ENCODE measurements around the gene PRSS57.
"Not testable (repeated sequence)": the region's sequence is repeated elsewhere in the genome, so short reads cannot be mapped to it uniquely, and the experiment has no call there.

PRSS57 gene

DNA sequence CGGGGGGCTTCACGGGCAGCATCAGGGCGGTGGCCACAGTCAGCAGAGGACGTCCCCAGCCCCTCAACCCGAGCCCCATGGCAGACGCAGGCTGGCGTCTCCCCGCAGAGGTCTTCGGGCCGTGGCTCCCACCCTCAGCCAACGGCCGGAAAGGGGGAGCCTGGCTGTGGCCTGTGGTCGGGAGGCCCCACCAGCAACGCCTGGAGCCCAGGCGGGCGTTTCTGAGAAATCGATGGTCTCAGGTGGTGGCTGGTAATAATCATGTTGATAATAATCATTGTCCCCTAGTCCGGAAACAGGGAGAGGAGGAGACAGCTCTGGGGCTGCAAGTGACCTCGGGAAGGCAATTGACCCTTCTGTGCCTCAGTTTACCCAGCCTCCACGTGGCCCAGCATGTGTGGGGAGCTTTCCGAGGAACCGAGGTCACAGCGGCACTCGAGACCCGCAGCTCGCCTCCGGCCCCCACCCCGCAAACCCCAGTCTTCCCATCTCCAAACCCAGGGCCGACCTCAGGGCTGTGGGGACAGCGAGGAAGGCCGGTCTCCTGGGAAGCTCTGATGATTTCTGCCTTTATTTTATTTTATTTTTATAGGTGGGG lies at the start of gene PRSS57:
Gene PRSS57 (minus strand): TSS at position 101 of the 598 bp plus-strand sequence. CDS start 22 bp downstream, at position 79.
- no peak for DNase-seq (ENCODE audit: low read depth)

DNA sequence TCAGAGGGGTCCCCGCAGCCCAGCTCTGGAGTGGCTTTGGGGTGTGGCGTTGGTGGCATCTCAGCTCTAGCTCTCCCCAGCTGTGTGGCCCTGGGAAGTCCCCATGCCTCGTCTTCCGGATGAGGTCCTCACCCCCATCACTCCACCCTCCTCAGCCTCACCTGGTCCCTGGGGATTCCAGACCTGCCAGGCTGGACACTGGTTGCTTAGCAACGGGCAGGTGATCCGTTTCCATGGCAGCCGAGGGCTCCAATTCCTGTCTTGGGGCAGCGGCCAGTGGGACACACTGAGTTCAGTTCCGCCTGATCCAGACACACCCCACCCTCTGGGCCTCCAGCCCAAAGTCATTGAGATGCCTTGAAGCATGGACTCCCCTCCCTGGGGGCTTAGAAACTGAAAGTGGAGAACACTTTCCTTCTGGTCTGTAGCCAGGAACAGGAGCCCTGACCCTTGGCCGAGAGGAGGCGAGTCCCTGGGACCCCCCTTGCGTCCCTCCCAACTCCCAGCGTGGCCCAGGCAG lies 48.0 kb upstream of the PRSS57 start:
- no peak for DNase-seq (ENCODE audit: low read depth)

DNA sequence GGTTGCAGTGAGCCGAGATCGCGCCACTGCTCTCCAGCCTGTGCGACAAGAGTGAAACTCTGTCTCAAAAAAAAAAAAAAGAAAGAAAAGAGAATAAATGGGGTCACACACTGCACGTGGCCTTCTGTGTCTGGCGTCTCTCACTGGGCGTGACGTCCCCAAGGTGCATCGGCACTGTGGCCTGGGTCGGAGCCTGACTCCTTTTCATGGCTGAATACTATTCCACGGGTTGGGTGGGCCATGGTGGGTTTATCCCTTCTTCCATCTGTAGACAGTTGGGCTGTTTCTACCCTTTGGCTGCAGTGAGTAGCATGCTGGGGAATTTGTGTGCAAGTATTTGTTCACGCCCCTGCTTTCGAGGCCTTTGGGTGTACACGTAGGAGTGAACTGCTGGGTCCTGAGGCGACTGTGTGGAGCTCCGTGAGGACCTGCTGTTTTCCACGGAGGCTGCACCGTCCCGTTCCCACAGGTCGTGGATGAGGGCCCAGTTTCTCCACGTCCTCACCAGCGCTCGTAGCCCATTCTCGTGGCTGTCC lies 47.4 kb upstream of the PRSS57 start:
- no peak for DNase-seq (ENCODE audit: low read depth)

DNA sequence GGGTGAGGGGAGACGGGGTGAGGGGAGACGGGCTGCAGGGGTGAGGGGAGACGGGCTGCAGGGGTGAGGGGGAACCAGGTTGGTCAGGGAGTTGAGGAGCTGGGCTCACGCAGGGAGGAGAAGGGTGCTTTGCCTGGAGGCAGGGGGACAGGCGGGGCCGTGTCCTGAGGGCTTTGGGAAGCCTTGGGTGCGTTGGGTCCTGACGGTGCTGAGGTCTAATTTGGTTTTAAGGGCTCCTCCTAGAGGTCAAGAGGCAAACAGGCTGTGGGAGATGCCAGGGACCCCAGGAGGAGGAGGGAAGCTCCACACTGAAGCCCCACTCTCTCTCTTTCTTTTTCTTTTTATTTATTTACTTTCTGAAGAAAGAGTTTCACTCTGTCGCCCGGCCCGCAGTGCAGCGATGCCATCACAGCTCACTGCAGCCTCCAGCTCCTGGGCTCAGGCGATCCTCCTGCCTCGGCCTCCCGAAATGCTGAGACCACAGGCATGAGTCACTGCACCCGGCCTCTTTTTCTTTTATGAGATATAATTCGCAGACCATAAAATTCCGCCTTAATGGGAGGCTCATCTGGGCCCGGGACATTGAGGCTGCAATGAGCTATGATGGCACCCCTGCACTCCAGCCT lies 46.4 kb upstream of the PRSS57 start:
- DNase-seq (ENCODE audit: low read depth) = no peak

DNA sequence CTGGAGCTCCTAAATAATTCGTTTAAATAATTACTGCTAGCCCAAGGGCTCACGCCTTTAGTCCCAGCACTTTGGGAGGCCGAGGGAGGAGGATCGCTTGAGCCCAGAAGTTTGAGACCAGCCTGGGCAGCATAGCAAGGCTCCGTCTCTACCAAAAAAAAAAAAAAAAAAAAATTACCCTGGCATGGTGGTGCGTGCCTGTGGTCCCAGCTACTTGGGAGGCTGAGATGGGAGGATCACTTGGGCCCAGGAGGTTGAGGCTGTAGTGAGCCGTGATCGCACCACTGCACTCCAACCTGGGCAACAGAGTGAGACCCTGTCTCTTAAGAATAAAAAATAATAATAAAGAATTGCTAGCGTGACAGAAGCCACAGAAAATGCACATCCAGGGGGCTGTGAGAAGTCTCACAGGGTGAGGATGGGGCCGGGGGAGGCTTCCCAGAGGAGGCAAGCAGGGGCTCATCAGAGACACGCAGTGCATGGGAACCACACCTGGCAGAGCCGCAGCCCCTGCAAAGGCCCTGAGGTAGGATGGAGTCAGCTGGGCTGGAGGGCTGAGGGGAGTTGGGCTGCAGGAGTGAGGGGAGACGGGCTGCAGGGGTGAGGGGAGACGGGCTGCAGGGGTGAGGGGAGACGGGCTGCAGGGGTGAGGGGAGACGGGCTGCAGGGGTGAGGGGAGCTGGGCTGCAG lies 45.7 kb upstream of the PRSS57 start:
- not testable (repeated sequence) for DNase-seq (ENCODE audit: low read depth)

DNA sequence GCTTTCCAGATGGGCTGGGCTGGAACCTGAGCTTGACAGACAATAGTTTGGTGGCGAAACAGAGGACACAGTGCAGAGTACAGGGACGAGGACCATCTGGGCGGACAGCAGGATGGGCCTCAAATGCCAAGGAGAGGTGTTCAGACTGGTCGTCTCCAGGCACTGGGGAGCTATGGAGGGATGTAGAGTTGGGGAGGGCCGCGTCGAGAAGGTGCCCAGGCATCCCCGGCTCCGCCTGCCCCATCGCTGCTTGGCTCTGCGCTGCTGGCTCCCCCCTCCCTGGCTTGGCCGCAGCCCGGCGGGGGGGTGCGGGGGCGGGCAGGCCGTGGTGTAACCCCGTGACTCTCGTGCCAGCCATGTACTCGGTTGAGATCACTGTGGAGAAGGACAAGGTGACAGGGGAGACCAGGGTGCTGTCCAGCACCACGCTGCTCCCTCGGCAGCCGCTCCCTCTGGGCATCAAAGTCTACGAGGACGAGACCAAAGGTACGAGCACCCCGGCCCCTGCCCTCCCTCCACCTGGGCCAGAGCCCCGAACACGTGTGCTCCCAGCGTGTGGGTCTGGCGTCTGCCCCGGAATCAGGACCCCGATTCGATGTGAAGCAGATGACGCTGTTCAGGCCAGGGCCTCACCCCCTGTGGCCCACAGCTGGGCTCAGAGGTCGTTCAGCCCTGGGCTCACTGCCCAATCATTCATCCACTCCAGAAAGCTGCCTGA lies 44.9 kb upstream of the PRSS57 start:
- DNase-seq (ENCODE audit: low read depth) = no peak

DNA sequence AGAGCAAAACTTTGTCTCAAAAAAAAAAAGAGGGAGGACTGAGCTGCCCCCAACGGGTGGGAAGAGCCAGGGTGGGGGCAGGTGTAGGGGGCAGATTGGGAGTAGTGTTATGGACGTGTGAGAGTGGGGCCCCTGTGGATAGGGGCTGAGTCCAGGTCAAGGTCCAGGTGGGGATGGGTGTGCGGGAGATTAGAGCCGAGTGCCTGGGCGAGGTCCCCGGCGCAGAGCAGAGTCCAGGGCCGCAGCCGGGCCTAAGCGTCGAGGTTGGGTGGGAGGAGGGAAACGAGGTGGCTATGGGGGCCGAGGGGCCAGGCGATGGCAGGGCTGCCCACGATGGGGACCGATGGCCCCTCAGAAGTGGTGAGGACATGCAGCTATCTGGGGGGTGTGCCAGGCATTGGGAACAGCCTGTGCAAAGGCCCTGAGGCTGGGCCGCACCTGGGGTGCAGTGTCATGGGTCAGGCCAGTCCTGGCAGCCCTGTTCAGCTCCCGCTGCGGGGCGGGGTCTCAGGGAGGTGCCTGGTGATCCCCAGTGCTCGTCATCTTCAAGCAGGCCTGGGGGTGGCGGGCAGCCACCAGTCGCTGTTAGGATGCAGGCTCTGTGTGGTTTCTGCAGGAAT lies 43.4 kb upstream of the PRSS57 start:
- DNase-seq (ENCODE audit: low read depth) = no peak

DNA sequence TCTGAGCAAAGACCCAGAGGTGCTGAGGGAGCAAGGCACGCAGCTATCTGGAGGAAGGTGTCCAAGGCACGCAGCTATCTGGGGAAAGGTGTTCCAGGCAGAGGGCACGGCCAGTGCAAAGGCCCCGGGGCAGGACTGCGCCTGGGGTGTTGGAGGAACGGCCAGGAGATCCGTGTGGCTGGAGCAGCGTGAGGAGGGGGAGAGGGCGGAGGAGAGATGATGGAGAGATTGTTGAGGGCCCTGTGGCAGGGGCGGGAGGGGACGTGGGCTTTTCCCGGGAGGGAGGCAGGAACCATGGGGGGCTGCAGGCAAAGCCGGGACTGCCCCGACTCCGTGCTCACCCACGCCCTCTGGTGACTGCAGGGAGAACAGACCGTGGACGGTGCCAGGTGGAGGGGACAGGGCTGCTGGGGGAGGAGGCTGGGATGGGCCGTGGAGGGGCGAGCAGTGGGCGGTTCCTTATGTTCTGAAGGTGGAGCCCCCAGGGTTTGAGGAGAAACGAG lies 42.4 kb upstream of the PRSS57 start:
- no peak for DNase-seq (ENCODE audit: low read depth)

DNA sequence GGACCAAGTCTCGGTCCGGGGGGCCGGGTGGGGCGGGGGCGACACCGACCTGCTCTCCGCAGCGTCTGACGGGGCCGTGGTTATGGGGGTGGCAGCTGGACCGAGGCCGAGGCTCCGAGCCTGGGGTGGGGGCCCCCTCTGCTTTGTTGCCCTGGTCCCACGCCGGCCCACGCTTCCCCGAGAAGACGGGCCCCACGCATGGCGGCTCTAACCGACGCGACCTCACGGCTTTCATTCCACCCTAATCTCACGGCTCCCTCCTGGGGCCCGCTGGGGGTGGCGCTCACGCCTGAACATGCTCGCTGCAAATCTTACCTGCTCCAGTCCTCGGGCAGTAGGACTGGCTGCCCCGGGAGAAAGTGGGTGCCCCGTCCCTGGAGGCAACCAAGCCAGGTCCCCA lies 40.9 kb upstream of the PRSS57 start:
- DNase-seq (ENCODE audit: low read depth) = no peak

DNA sequence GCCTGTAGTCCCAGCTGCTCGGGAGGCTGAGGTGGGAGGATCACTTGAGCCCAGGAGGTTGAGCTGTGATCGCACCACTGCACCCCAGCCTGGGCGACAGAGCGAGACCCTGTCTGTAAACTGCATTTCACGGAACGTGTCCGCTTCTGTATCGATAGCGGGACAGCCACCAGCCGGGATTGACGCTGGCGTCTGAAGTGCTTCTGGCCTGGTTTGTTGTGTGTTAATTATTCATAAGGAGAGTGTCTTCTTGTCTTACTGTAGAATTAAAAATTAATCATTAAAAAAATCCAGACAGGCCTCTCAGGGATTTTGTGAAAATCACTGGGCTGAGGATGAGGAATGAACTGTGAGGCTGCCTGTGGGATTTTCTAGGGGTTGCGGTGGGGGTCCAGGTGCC lies 39.5 kb upstream of the PRSS57 start:
- DNase-seq (ENCODE audit: low read depth) = no peak

DNA sequence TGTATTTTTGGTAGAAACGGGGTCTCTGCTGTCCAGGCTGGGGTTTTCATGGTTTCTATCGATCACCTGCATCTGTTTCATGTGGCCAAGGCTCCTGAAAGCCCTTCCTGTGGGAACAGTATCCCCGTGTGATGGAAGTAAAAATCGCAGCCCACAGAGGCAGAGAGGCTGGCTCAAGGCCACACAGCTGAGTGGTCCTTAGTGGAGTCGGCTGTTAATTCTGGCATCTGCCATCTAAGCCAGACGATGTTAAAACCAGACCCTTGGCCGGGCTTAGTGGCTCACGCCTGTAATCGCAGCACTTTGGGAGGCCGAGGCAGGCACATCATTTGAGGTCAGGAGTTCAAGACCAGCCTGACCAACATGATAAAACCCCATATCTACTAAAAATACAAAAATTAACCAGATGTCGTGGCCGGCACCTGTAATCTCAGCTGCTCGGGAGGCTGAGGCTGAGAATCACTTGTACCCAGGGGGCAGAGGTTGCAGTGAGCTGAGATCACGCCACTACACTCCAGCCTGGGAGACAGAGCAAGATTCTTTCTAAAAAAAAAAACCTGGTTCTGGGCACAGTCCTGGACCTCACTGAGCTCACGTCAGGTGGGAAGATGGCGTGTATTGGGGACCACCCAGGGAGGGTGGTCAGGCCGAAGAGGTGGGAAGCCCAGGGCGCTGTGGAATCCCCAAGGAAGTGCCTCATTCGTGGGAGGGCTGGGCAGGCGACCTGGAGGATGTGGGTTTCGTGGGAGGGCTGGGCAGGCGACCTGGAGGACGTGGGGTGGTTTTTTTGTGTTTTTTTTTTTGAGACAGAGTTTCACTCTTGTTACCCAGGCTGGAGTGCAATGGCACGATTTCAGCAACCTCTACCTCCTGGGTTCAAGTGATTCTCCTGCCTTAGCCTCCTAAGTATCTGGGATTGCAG lies 37.2 kb upstream of the PRSS57 start:
- DNase-seq (ENCODE audit: low read depth) = no peak

DNA sequence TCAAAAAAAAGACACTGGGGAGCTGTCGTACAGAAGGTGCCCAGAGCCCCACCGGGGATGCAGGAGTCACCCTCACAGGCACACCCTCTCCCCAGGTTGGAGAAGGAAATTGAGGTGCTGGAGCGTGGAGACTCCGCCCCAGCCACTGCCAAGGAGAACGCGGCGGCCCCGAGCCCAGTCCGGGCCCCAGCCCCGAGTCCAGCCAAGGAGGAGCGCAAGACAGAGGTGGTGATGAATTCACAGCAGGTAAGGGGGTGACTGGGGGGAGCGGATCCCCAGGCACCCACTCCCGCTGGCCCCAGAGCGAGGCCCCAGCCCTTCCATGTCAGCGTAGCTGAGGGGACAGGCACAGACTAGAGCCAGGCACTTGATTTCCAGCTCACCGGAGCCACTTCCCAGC lies 35.7 kb upstream of the PRSS57 start:
- no peak for DNase-seq (ENCODE audit: low read depth)

DNA sequence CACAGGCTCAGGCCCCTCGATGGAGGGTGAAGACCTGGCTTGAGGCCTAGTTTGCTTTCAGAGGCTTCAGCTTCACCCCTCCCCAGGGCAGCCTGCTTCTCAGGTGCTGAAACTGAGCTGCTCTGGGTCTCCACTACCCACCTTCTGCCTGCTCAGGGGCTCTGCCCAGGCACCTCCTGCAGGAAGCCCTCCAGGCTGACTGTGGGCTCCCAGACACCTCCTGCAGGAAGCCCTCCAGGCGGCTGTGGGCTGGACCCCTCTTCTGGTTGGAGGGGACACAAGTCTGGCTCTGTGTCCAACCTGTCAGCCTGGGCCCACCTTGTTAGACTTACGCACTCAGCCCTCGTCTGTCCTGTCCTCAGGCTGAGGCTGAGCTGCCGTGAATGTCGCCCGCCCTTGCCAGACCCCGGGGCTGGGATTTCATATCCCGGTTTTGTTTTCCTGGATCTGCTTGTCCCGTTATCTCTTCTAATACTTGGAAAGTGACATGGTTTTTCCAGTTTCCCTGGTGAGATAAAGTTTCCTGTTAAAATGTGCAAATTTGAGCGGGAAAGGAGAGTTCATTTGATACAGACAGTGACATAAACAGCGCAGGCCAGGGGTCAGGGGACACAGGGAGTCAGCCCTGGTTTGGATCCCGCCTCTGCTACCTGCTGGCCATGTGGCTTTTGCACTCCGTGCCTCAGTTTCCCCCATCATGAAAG lies 34.9 kb upstream of the PRSS57 start:
- no peak for DNase-seq (ENCODE audit: low read depth)

DNA sequence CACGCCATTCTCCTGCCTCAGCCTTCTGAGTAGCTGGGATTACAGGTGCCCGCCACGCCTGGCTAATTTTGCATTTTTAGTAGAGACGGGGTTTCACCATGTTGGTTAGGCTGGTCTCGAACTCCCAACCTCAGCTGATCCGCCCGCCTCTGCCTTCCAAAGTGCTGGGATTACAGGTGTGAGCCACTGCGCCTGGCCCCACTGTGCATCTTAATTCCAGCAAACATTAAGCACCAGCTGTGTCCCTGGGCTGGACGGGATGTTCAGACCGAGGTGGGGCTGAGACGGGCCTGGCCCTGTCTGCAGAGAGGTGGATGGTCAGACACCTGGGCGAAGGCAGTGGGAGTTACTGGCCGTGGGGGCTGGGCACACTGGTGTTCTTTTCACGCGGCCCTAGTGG lies 34.3 kb upstream of the PRSS57 start:
- DNase-seq (ENCODE audit: low read depth) = not testable (repeated sequence)

DNA sequence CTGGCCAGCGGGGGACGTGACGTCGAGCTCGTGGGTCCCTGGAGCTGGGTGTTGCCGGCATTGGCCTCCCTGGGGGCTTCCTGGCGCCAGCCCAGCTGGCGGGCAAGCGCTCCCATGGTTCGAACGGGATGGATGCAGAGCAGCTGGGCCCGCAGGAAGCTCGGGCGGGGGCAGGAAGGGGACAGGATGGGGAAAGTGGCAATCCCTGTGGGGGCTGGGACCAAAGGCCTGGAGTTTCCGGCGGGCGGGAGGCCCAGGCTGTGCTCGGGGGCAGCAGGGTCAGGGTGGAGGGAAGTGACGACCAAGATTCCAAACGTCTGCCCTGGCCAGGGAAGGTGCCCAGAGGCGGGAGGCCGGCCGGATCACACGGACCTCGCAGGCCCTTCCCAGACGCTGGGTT lies 32.8 kb upstream of the PRSS57 start:
- no peak for DNase-seq (ENCODE audit: low read depth)

DNA sequence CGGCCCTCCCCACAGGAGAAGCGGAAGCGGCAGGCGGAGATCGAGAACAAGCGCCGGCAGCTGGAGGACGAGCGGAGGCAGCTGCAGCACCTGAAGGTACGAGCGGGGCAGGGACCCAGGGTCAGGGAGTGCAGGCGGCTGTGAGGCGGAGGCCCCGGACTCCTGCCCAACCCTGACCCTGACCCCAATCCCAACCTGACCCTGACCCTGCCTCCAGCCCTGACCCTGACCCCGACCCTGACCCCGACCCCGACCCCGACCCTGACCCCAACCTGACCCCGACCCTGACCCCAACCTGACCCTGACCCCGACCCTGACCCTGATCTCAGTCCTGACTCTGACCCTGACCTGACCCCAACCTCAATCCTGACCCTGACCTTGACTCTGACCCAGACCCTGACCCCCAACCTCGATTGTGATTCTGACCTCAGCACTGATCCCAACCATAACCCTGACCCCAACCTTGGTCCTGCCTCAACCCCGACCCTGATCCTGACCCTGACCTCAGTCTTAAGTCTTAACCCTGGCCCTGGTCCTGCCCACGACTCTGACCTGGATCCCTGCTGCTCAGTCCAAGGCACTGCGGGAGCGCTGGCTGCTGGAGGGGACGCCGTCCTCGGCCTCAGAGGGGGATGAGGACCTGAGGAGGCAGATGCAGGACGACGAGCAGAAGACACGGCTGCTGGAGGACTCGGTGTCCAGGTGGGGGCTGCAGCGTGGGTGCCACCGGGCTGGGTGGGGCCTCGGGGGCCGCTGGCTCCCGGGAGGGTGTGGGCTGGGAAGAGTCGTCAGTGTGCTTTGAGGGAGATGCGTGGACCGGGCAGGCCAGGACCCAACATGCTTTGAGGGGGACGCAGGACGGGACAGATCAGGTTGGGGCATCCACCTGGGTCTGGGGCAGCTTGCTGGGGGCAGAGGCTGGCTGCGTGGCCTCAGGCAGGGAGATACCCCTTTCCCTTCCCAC lies 32.0 kb upstream of the PRSS57 start:
- no peak for DNase-seq (ENCODE audit: low read depth)

DNA sequence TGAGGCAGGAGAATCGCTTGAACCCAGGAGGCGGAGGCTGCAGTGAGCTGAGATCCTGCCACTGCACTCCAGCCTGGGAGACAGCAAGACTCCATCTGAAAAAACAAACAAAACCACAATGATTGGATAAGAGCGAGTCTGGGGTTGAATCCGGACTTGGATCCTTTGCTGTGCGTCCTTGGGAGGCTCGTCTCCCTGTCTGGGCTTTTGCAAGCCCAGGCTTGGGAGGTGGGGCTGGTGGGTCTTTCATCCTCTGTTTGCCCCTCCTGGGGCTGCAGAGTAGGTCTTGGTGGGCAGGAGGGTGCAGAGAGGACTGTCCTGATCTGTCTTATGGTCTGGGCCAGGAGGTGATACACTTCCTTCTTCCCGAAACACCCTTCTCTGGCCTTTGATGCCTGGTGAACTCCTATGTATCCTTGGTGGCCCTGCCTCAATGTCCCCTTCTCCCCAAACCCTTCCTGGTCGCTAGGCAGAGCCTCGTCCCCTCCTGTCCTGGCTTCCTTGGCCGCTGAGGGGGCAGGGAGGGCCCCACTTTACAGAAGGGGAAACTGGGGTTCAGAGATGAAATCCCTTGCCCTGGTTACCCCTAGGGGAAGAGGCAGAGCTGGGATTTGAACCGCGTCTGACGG lies 30.3 kb upstream of the PRSS57 start:
- DNase-seq (ENCODE audit: low read depth) = no peak

DNA sequence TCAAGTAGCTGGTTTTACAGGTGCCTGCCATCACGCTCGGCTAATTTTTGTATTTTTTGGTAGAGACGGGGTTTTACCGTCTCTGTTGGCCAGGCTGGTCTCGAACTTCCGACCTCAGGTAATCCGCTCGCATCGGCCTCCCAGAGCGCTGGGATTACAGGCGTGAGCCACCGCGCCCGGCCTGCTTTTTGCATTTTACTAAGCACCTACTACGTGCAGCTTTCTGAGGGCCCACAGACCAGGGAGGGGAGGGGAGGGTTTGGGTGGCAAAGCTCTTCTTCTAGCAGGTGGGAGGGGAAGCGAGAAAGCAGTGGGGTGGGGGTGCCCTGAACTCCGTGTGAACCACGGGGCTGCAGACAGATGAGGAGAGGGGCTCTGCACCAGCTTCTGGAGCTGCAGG lies 28.5 kb upstream of the PRSS57 start:
- DNase-seq (ENCODE audit: low read depth) = no peak

Measured in fibroblast of the conjunctiva (primary cell).